Activated CD4-positive, alpha-beta T cell treated with anti-CD3 and anti-CD28 coated beads for 36 hours (primary cell): Measurements from ENCODE around the gene TBC1D22B. TPM values are rescaled to one million over a fixed set of nuclear protein-coding genes. Genes with fewer than 3 reads are reported as not detected.
A peak's percentile ranks its signal among the peaks of the same experiment; 100 is the strongest.
"Not testable (repeated sequence)": the region's sequence is repeated elsewhere in the genome, so short reads cannot be mapped to it uniquely, and the experiment has no call there.

Source experiments
- ATAC-seq: fragments of 200-7000 bp; cut with Tn5 transposase; one replicate; pipeline ENCODE4 v1.10.0; 2021; ENCODE audit warnings: mild to moderate bottlenecking, moderate library complexity
- CTCF ChIA-PET: fragments of 350-600 bp; sonication (Branson Sonifier 250); formaldehyde crosslinking; loops from one replicate; lab custom pipeline; 2021; ENCODE audit warnings: antibody characterized with exemption; lab: Charles Lee
- POLR2A ChIA-PET: fragments of 350-600 bp; sonication (Branson Sonifier 250); formaldehyde crosslinking; loops from one replicate; lab custom pipeline; 2021; ENCODE audit warnings: antibody characterized with exemption, inconsistent platforms; lab: Charles Lee
- DNase-seq: peaks from one replicate; pipeline ENCODE4 v3.0.0-alpha.2; 2020
- H3K27ac Mint-ChIP-seq: one replicate; pipeline ENCODE4 v1.8.0; 2021; ENCODE audit warnings: mixed read lengths
- H3K27me3 Mint-ChIP-seq: one replicate; pipeline ENCODE4 v1.8.0; 2021; ENCODE audit warnings: mixed read lengths
- H3K36me3 Mint-ChIP-seq: one replicate; pipeline ENCODE4 v1.8.0; 2021; ENCODE audit warnings: low read depth, mixed read lengths
- H3K4me1 Mint-ChIP-seq: one replicate; pipeline ENCODE4 v1.8.0; 2021; ENCODE audit warnings: mixed read lengths
- H3K4me3 Mint-ChIP-seq: one replicate; pipeline ENCODE4 v1.8.0; 2021; ENCODE audit warnings: mild to moderate bottlenecking, moderate library complexity, mixed read lengths
- H3K9me3 Mint-ChIP-seq: one replicate; pipeline ENCODE4 v1.8.0; 2021; ENCODE audit warnings: low read depth, mixed read lengths
- intact Hi-C, 2 experiments: fragments of 100-400 bp; cut with DNase I in 1 of 2; cut with micrococcal nuclease in 1 of 2; formaldehyde crosslinking; loops; one replicate each; pipeline versions ENCODE4 v1.14.2 to v1.15.1; 2022 to 2024; cut with DNase I, micrococcal nuclease
- total RNA-seq, 2 experiments: library from RNA; stranded (reverse); gene quantifications; one replicate each; pipeline ENCODE4 v1.2.3, GENCODE V29; 2021

The TBC1D22B gene
- total RNA-seq, 2 experiments from 2014 or later: 14.9 to 17.0 TPM

DNA sequence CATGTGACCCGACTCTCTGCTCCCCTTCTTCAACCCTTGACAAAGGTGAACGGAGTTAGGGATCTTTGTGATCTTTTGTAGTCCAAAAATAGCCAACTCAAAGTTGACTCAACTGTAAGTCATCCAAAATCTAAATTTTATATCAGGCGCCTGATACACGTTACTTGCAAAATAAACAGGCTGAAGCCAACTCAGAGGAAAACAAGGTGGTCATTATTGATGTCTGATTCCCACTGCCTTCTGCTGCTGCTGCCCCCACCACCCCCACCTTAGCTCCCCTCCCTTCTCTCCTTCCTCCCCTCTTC, 83.0 kb downstream of the TBC1D22B start:
- Mint-ChIP-seq H3K27me3 (peaks cover 2% of the 10 kb centered on the region), H3K4me3 (no peak overlapping the region), H3K4me1 (no peaks in the 10 kb centered on the region), H3K27ac (no peak overlapping the region), H3K9me3 (no peaks in the 10 kb centered on the region), H3K36me3 (no peaks in the 10 kb centered on the region)
- ChIA-PET CTCF (no interaction called here), POLR2A (no interaction called here)
- intact Hi-C loops: no loop called here
- ATAC-seq: no peak
- no peak for DNase-seq

DNA sequence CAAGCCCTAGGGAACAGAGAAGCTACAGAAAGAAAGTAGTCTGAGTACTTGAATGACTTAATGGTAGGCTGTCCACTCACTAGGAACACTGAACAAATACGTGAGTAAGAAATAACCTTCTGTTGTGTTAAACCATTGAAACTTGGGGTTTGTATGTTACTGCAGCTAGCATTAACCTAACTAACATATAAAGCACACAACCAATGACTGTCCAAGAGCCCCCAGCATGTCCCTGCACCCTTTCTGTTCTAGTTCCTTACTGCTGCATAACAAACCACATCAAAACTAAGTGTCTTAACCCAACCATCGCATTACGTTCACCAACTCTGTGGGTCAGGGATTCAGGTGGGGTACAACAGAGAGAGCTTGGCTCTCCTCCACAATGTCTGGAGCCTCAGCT, 85.7 kb downstream of the TBC1D22B start:
- Mint-ChIP-seq H3K36me3 (no peaks in the 10 kb centered on the region), H3K4me1 (no peaks in the 10 kb centered on the region), H3K4me3 (no peak overlapping the region), H3K9me3 (no peaks in the 10 kb centered on the region), H3K27me3 (peaks cover 5% of the 10 kb centered on the region), H3K27ac (no peak overlapping the region)
- no peak for ATAC-seq
- ChIA-PET CTCF (interaction anchor here (0.5 kb wide), 1 partner anchor 36 kb away, joined by 3 read pairs; no protein-coding TSS in a partner anchor), POLR2A (no interaction called here)
- DNase-seq: no peak
- intact Hi-C loops: no loop called here

DNA sequence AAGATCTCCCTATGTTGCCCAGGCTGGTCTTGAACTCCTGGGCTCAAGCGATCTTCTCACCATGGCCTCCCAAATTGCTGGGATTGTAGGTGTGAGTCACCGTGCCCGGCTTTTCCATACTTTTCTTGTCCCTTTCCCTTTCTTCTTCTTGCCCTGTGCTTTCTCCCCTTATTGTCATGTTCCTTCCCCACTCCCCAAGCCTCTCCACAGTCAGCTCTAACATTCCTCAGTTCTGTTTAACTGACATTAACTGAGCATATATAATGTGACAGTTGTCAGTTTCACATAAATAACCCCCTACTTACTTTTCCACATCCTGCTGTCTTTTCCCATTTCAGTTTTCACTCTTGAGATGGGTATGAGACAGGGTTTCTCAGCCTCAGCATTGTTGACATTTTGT, 86.7 kb downstream of the TBC1D22B start:
- no peaks in the 10 kb centered on the region for H3K4me1 Mint-ChIP-seq
- no peak overlapping the region for H3K27ac Mint-ChIP-seq
- H3K36me3 Mint-ChIP-seq: no peaks in the 10 kb centered on the region
- DNase-seq (no peak), ATAC-seq (no peak)
- H3K4me3 Mint-ChIP-seq: no peak overlapping the region
- intact Hi-C loops: no loop called here
- H3K9me3 Mint-ChIP-seq: no peaks in the 10 kb centered on the region
- ChIA-PET POLR2A (no interaction called here), CTCF (no interaction called here)
- H3K27me3 Mint-ChIP-seq: peaks cover 5% of the 10 kb centered on the region

DNA sequence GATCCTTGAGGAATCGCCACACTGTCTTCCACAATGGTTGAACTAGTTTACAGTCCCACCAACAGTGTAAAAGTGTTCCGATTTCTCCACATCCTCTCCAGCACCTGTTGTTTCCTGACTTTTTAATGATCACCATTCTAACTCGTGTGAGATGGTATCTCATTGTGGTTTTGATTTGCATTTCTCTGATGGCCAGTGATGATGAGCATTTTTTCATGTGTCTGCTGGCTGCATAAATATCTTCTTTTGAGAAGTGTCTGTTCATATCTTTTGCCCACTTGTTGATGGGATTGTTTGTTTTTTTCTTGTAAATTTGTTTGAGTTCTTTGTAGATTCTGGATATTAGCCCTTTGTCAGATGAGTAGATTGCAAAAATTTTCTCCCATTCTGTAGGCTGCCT, 88.2 kb downstream of the TBC1D22B start:
- POLR2A ChIA-PET, H3K4me1 Mint-ChIP-seq, H3K27ac Mint-ChIP-seq, intact Hi-C loops, DNase-seq, ATAC-seq, H3K4me3 Mint-ChIP-seq, CTCF ChIA-PET, H3K9me3 Mint-ChIP-seq, H3K36me3 Mint-ChIP-seq, H3K27me3 Mint-ChIP-seq: not testable (repeated sequence)

DNA sequence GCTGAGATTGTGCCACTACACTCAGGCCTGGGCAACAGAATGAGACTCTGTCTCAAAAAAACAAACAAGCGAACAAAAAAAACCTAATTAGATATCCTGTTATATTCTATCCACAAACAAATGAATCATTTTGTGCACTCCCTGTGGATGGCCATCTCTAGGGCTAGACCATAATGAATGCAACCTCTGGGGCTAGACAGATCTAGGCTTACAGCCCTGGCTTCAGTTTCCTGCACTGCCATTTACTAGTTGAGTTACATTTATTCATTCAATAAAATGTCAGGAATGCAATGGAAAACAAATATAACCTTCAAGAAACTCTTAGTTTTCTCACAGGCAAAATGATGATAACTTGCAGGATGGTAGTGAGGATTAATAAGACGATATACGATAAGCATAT, 89.6 kb downstream of the TBC1D22B start:
- DNase-seq: no peak
- CTCF ChIA-PET: no interaction called here
- no peaks in the 10 kb centered on the region for H3K4me1 Mint-ChIP-seq
- H3K9me3 Mint-ChIP-seq: no peaks in the 10 kb centered on the region
- ATAC-seq: no peak
- POLR2A ChIA-PET: no interaction called here
- H3K4me3 Mint-ChIP-seq: no peak overlapping the region
- intact Hi-C loops: no loop called here
- H3K27me3 Mint-ChIP-seq: peaks cover 5% of the 10 kb centered on the region
- H3K27ac Mint-ChIP-seq: no peak overlapping the region
- no peaks in the 10 kb centered on the region for H3K36me3 Mint-ChIP-seq

DNA sequence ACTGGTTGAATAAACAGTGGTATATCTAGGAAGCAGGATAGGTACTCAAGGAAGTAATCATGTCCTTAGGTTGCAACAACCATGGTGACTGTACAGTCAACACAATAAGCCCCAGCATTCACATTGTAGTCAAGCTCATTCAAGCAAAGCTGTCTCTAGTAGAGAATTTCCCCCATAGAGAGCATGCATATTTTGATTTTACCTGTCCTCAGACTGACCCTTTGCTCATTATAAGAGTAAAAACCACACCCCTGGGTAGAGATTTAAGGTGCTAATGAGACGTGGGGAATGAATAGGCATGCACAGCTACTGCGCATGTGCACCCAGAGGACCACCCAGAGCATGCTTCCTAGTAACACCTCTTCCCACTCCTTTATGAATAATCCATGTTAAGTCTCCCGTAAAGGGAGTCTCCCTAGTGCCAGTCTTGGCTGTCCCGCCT, 90.1 kb downstream of the TBC1D22B start:
- ATAC-seq: no peak
- POLR2A ChIA-PET: no interaction called here
- H3K4me3 Mint-ChIP-seq: no peak overlapping the region
- H3K27me3 Mint-ChIP-seq: peaks cover 5% of the 10 kb centered on the region
- intact Hi-C loops: no loop called here
- H3K36me3 Mint-ChIP-seq: no peaks in the 10 kb centered on the region
- H3K4me1 Mint-ChIP-seq: no peaks in the 10 kb centered on the region
- H3K9me3 Mint-ChIP-seq: no peaks in the 10 kb centered on the region
- no peak overlapping the region for H3K27ac Mint-ChIP-seq
- CTCF ChIA-PET: no interaction called here
- DNase-seq: no peak

DNA sequence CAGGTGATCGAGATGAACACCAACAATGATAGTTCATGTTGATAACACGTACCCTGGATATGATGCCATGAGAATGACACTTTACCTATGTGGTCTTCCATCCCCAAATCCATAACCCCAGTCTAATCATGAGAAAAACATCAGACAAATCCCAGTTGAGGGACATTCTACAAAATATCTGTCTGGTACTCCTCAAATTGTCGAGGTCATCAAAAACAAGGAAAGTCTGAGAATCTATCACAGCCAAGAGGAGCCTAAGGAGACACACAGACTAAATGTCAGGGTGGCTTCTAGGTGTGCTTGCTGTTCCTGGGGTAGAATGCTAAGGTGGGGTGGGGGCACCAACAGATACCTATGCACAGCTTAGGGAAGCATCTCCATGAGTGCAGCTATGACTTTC, 93.5 kb downstream of the TBC1D22B start:
- H3K36me3 Mint-ChIP-seq: no peaks in the 10 kb centered on the region
- H3K4me1 Mint-ChIP-seq: peaks cover 19% of the 10 kb centered on the region
- H3K27me3 Mint-ChIP-seq: peaks cover 3% of the 10 kb centered on the region
- CTCF ChIA-PET: no interaction called here
- DNase-seq: no peak
- no peak overlapping the region for H3K27ac Mint-ChIP-seq
- intact Hi-C loops: no loop called here
- ATAC-seq: no peak
- POLR2A ChIA-PET: no interaction called here
- no peak overlapping the region for H3K4me3 Mint-ChIP-seq
- H3K9me3 Mint-ChIP-seq: no peaks in the 10 kb centered on the region

DNA sequence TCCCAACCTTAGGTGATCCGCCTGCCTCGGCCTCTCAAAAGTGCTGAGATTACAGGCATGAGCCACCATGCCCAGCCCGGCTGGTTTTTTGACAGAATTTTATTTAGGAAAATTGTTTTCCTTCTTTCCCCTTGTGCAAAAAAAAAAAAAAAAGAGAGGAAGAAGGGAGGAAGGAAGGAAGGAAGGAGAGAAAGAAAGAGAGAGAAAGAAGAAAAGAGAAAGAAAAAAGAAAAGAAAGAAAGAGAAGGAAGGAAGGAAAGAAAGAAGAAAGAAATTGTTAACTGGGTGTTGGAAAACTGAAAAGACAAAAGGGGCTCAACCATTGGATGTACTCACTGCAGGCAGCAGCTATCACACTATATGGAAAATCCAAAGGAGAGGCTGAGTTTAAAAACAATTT, 94.8 kb downstream of the TBC1D22B start:
- Mint-ChIP-seq H3K27me3 (no peaks in the 10 kb centered on the region), H3K36me3 (no peaks in the 10 kb centered on the region), H3K27ac (no peak overlapping the region), H3K4me3 (peak overlapping the region; percentile 8), H3K9me3 (no peaks in the 10 kb centered on the region), H3K4me1 (peaks cover 20% of the 10 kb centered on the region)
- DNase-seq: no peak
- intact Hi-C loops: no loop called here
- ATAC-seq: no peak
- ChIA-PET POLR2A (no interaction called here), CTCF (no interaction called here)

DNA sequence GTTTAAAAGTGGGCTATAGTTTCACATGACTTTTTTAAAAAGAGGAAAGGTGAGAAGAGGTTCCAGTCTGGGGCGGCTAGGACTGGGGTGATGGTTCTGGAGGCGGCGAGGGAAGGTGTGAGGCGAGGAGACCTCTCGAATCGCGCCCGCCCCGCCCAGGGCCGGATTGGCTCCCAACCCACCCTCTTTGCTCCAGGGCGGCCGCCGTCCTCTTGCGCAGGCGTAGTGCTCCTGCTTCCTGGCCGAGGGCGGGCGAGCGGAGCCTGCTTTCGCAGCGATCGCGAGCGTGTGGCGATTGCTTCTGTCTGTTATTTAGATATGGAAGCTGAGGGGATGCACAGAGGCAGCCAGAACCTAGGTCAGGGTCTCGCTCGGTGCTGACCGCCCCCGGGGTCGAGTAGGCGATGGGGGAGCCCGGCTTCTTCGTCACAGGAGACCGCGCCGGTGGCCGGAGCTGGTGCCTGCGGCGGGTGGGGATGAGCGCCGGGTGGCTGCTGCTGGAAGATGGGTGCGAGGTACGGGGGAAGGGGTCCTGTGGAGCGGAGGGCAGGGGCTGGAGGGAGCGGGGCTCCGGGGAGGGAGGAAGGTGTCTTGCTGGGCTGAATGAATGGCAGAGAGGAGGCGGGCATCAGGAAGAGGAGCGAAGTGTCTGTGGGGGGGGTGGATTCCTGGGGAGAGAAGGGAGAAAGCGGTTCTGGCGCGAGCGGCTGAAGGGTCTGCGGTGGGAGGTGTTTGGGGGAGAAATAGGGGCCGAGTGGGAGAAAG, 96.4 kb downstream of the TBC1D22B start, which contains the start of gene RNF8:
Gene RNF8, plus strand, starts transcription at position 223 of the 765 bp plus-strand sequence. Its CDS starts 182 bp downstream, at position 405.
- ChIA-PET CTCF (interaction anchor here (0.6 to 1.8 kb wide), 7 partner anchors 21 to 924 kb away, joined by 3 to 6 read pairs (median 3); no protein-coding TSS in a partner anchor), POLR2A (interaction anchor here (0.6 to 1.2 kb wide), 2 partner anchors 80 to 472 kb away, joined by 3 to 4 read pairs; no protein-coding TSS in a partner anchor)
- ATAC-seq: peak; percentile 99
- intact Hi-C loops: loop anchor here in 1 of 2 experiments (1.0 kb wide), 1 partner anchor 79 kb away; the partner anchor contains the start of gene CMTR1
- H3K27me3 Mint-ChIP-seq: no peaks in the 10 kb centered on the region
- peaks cover 20% of the 10 kb centered on the region for H3K4me1 Mint-ChIP-seq
- DNase-seq: peak; percentile 96
- H3K4me3 Mint-ChIP-seq: peak within 1 kb of the TSS; percentile 92
- no peaks in the 10 kb centered on the region for H3K9me3 Mint-ChIP-seq
- H3K36me3 Mint-ChIP-seq: no peaks in the 10 kb centered on the region
- peak within 1 kb of the TSS; percentile 84 for H3K27ac Mint-ChIP-seq

DNA sequence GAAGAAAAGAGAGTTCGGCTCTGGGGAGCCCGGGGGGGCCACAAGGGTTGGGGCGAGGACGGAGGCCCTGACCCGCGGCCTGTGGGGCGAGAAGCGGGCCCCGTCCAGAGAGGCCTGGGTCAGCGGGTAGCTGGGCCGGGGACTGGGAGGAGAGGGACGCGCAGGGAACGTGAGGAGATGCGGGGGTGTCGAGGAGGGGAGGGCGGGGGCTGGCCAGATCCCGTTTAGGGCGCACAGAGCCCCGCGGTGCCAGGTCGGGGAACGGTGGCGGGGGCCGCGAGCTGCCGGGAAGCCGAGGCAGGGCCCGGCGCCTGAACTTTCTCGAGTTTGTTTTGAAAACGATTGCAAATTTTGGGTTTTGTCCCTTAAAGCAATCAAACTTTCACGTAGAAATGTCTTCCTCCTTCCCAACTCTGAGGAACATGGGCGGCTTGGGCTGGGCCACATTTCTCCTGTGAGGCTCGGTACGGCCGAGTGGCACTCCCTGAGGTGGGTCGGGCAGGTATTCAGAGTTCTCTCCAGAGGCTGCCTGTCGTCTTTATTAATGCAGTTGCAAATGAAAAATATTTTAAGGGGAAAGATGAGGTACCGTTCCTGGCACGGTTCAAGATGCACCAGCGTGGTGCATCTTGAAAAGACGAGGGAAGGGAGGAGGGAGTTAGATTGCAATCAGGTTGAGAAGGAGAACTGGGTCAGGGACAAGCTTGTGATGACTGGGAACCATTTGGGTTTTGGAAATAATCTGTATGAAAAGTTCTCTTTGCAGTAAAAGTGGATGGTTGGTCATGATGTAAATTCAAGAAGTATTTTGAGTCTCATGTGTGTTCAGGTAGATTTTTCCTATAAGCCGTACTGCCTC, 97.2 kb downstream of the TBC1D22B start:
- intact Hi-C loops: loop anchor here in 1 of 2 experiments (1.0 kb wide), 1 partner anchor 79 kb away; the partner anchor contains the start of gene CMTR1
- peaks cover under 1% of the 10 kb centered on the region for H3K36me3 Mint-ChIP-seq
- H3K27me3 Mint-ChIP-seq: no peaks in the 10 kb centered on the region
- DNase-seq: peak; percentile 51
- ChIA-PET POLR2A (interaction anchor here (0.6 to 1.2 kb wide), 2 partner anchors 79 to 472 kb away, joined by 3 to 4 read pairs; no protein-coding TSS in a partner anchor), CTCF (interaction anchor here (0.6 to 1.8 kb wide), 6 partner anchors 22 to 924 kb away, joined by 3 to 6 read pairs (median 3); no protein-coding TSS in a partner anchor)
- H3K4me1 Mint-ChIP-seq: peaks cover 20% of the 10 kb centered on the region
- H3K27ac Mint-ChIP-seq: peak overlapping the region; percentile 84
- peak overlapping the region; percentile 92 for H3K4me3 Mint-ChIP-seq
- ATAC-seq: peak; percentile 6
- no peaks in the 10 kb centered on the region for H3K9me3 Mint-ChIP-seq

DNA sequence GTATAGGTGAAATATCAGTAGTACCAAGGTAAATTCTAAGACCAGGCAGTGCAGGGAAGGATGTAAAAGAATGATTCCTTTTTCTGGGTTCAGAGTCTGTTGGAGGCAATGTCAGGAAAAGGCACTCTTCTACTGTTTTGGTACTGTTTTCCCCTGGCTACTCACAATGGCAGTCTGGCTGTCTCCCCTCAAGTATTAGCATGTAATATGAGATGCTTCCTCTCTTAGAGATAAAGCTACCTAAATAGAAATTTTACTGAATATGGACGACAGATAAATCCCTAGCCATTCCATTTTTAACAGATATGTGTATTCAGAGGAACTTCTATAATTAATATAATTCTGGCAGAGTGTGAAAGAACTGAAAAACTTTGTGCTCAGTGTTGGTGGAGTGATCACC, 99.7 kb downstream of the TBC1D22B start:
- Mint-ChIP-seq H3K9me3 (no peaks in the 10 kb centered on the region), H3K4me1 (peaks cover 20% of the 10 kb centered on the region), H3K36me3 (peaks cover 10% of the 10 kb centered on the region), H3K27ac (no peak overlapping the region), H3K4me3 (no peak overlapping the region), H3K27me3 (no peaks in the 10 kb centered on the region)
- ATAC-seq (no peak), DNase-seq (no peak)
- intact Hi-C loops: no loop called here
- CTCF ChIA-PET: interaction anchor here (0.9 to 1.9 kb wide), 3 partner anchors 8 to 32 kb away, joined by 3 to 11 read pairs (median 4); no protein-coding TSS in a partner anchor
- POLR2A ChIA-PET: no interaction called here
